ENCODE data around the gene B3GNT9. TPM values are rescaled to one million over a fixed set of nuclear protein-coding genes. Genes with fewer than 3 reads are reported as not detected.

The B3GNT9 gene
- total and polyA plus RNA-seq, 2 of the 8 experiments (the other 6 are each of a cell fraction or from before 2014, with no cell fraction given) = 3.5 to 9.0 TPM

- H3K4me1 ChIP-seq (replicated peaks in 1 of 4; ENCODE audit: control insufficient read depth in 3 of 4, insufficient read depth in 4 of 4, low read length in 3 of 4) = peaks cover 0 to 40% (median 30%) of the 10 kb centered on the region in 4 experiments; a peak in 6 of 7 replicates
- no peak for TF ChIP-seq EGR1 (IDR thresholded peaks at IDR 0.05; ENCODE audit: borderline replicate concordance, low read depth, low read length)
- peak; percentile 49 for TF ChIP-seq KDM4A (IDR thresholded peaks at IDR 0.05; ENCODE audit: low read depth, low read length, severe bottlenecking)
- TF ChIP-seq TAF1 (IDR thresholded peaks at IDR 0.05; ENCODE audit: low read depth, low read length) = no peak
- TF ChIP-seq YY1 (IDR thresholded peaks at IDR 0.05; ENCODE audit: low read depth, low read length) = no peak
- TF ChIP-seq SRF (IDR thresholded peaks at IDR 0.05; ENCODE audit: low read depth, low read length) = no peak
- TF ChIP-seq, protein P1, sequence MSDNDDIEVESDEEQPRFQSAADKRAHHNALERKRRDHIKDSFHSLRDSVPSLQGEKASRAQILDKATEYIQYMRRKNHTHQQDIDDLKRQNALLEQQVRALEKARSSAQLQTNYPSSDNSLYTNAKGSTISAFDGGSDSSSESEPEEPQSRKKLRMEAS (IDR thresholded peaks at IDR 0.05) = peak; percentile 89
- TF ChIP-seq RXRA (IDR thresholded peaks at IDR 0.05; ENCODE audit: insufficient read depth, low read depth, low read length) = no peak
- TF ChIP-seq GABPA (IDR thresholded peaks at IDR 0.05; ENCODE audit: borderline replicate concordance, insufficient read depth, low read length) = no peak; the same call in none of the 2 replicates
- TF ChIP-seq POLR2A (IDR thresholded peaks at IDR 0.05; ENCODE audit: control extremely low read depth in 1 of 2, low read depth in 2 of 2, low read length in 2 of 2) = no peak
- TF ChIP-seq RFX5 (IDR thresholded peaks at IDR 0.05; ENCODE audit: borderline replicate concordance, low read depth, low read length) = no peak
- no peak for TF ChIP-seq CHD2 (IDR thresholded peaks at IDR 0.05; ENCODE audit: low read length)
Observed at GRCh38 chr16:67173808-67174705, 23.3 kb upstream of the B3GNT9 start.

More at GRCh38 chr16:67173808-67174705, 23.3 kb upstream of the B3GNT9 start:
- Histone ChIP-seq H3K14ac (ENCODE audit: insufficient read length) (no peak overlapping the region), H2AFZ (ENCODE audit: low read length) (peak overlapping the region; percentile 73; the same call in 1 of the 2 replicates), H3K79me1 (ENCODE audit: low read depth, low read length) (peaks cover 2% of the 10 kb centered on the region; the same call in 1 of the 2 replicates), H3K36me3 (ENCODE audit: control insufficient read depth in 2 of 4, insufficient read depth in 4 of 4, low read length in 3 of 4) (no peaks in the 10 kb centered on the region), H4K5ac (ENCODE audit: insufficient read length, low read depth, low read length) (no peak overlapping the region), H2AK5ac (ENCODE audit: low read depth, low read length) (no peak overlapping the region), H4K20me1 (replicated peaks in 1 of 2; ENCODE audit: control insufficient read depth in 1 of 2, insufficient read depth in 2 of 2, low read length in 2 of 2) (peaks cover 7 to 20% of the 10 kb centered on the region in 2 experiments), H4K91ac (replicated peaks; ENCODE audit: insufficient read length, low read length) (peak overlapping the region; percentile 47), H2BK15ac (ENCODE audit: low read length) (no peak overlapping the region; the same call in 1 of the 2 replicates), H3K27ac (ENCODE audit: low read depth, low read length) (no peak overlapping the region), H3K9me3 (ENCODE audit: insufficient read depth in 2 of 2, low read depth in 1 of 2, low read length in 1 of 2) (no peaks in the 10 kb centered on the region), H3K56ac (replicated peaks; ENCODE audit: insufficient read length, low read depth, low read length) (no peak overlapping the region), H3K4me3 (ENCODE audit: extremely low read depth in 1 of 4, insufficient read depth in 2 of 4, low read depth in 3 of 4, low read length in 4 of 4) (peak overlapping the region; percentile 27 to 57 (median 34)), H3K9ac (replicated peaks in 1 of 4; ENCODE audit: extremely low read depth in 1 of 4, low read depth in 3 of 4, low read length in 3 of 4) (no peak overlapping the region), H3K23ac (ENCODE audit: insufficient read length) (no peak overlapping the region), H3K27me3 (replicated peaks in 1 of 4; ENCODE audit: control insufficient read depth in 3 of 4, extremely low read depth in 1 of 4, insufficient read depth in 3 of 4, low read length in 3 of 4) (peaks cover 50 to 90% (median 86%) of the 10 kb centered on the region in 4 experiments), H3K4me2 (ENCODE audit: insufficient read depth in 1 of 2, low read depth in 2 of 2, low read length in 2 of 2) (peak overlapping the region; percentile 71 to 92), H2BK20ac (ENCODE audit: low read length) (no peak overlapping the region), H3K4ac (replicated peaks; ENCODE audit: insufficient read length, low read depth, low read length) (no peak overlapping the region), H3K23me2 (ENCODE audit: low read depth, low read length) (peaks cover 29% of the 10 kb centered on the region), H2BK5ac (ENCODE audit: low read depth, low read length) (0 out of 2 replicates have a peak overlapping the region, but pooled peaks have one; percentile 63), H2BK12ac (ENCODE audit: low read depth, low read length) (no peak overlapping the region; the same call in 1 of the 2 replicates), H2BK120ac (replicated peaks; ENCODE audit: low read depth, low read length) (no peak overlapping the region), H3K79me2 (ENCODE audit: control insufficient read depth in 1 of 2, insufficient read depth in 2 of 2, low read length in 2 of 2) (no peaks in the 10 kb centered on the region), H4K8ac (ENCODE audit: extremely low read depth, insufficient read depth, low read length) (peak overlapping the region; percentile 75), H3K18ac (ENCODE audit: extremely low read depth, low read length) (peak overlapping the region; percentile 24; the same call in 1 of the 2 replicates)
- DNase-seq (ENCODE audit: low read depth in 1 of 2, low spot score in 2 of 2) (peak in 1 of 2 experiments; percentile 78), FAIRE-seq (no peak)
- 4% methylated on average over 61 of the region's 71 CpGs; no CpG with 5 or more reads in 1 of the 2 experiments for WGBS, 2 experiments (ENCODE audit: extremely low coverage in 1 of 2, insufficient coverage in 1 of 2, insufficient read length in 1 of 2, insufficient replicate concordance in 2 of 2, low coverage in 1 of 2, low lambda C conversion rate in 2 of 2, missing lambda C conversion rate in 1 of 2)
- ChIA-PET CTCF (ENCODE audit: partially characterized antibody) (interaction anchor here (0.7 to 19.3 kb wide), 12 partner anchors 8 to 249 kb away, joined by 3 to 291 read pairs (median 4); partner anchors contain the start of genes B3GNT9, EXOC3L1, FBXL8 and HSF4), POLR2A (ENCODE audit: partially characterized antibody) (interaction anchor here (1.0 to 7.3 kb wide), 8 partner anchors 9 to 25 kb away, joined by 3 to 59 read pairs (median 6); partner anchors contain the start of genes B3GNT9, EXOC3L1, FBXL8 and HSF4)
